HUES48 (cell line): ENCODE measurements around the gene ISM1.
A peak's percentile ranks its signal among the peaks of the same experiment; 100 is the strongest.

Experiments used
- H3K27ac ChIP-seq: one replicate; pipeline ENCODE4 v1.7.0; 2013; ENCODE audit warnings: low read depth, low read length, inconsistent platforms
- H3K27me3 ChIP-seq: 2 replicates; pipeline ENCODE4 v1.6.1; 2013; ENCODE audit warnings: mild to moderate bottlenecking, low read length; ENCODE audit not compliant: control insufficient read depth, insufficient read depth
- H3K36me3 ChIP-seq: 2 replicates; pipeline ENCODE4 v1.6.1; 2013; ENCODE audit warnings: low read length; ENCODE audit not compliant: control insufficient read depth, insufficient read depth
- H3K4me1 ChIP-seq: 2 replicates; pipeline ENCODE4 v1.6.1; 2013; ENCODE audit warnings: mild to moderate bottlenecking, low read length; ENCODE audit not compliant: control insufficient read depth, insufficient read depth
- H3K4me3 ChIP-seq: 2 replicates; pipeline ENCODE4 v1.5.1; 2013; ENCODE audit warnings: mild to moderate bottlenecking, low read depth, low read length
- H3K9ac ChIP-seq: 2 replicates; pipeline ENCODE4 v1.6.1; 2013; ENCODE audit warnings: mild to moderate bottlenecking, low read depth, low read length, moderate library complexity
- H3K9me3 ChIP-seq: 2 replicates; pipeline ENCODE4 v1.6.1; 2013; ENCODE audit warnings: low read length; ENCODE audit not compliant: control insufficient read depth, insufficient read depth

The ISM1 gene

DNA sequence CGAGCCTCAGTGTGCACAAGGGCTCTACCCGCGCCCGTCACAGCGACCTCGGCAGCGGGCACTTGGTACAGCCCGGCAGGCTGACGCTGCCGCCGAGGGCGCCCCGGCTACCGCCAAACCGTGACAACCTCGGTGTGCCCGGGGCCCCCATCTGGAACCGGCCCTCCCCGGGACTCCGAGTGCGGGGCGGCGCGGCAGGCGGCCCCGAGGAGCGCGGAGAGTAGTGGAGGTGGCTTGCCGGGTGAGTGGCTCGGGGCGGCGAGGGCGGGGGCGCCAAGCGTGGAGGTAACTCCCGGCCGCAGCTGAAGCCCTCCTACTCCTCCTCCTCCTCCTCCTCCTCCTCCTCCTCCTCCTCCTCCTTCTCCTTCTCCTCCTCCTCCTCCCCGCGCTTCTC lies at the start of gene ISM1:
ISM1 (plus strand) TSS at position 371 of the 394 bp plus-strand sequence. CDS start 503 bp downstream, outside the sequence.
- Histone ChIP-seq H3K36me3 (no peaks in the 10 kb centered on the region), H3K27ac (no peak within 1 kb of the TSS), H3K9me3 (no peaks in the 10 kb centered on the region), H3K27me3 (peaks cover 68% of the 10 kb centered on the region), H3K4me1 (peaks cover 14% of the 10 kb centered on the region; the same call in 1 of the 2 replicates), H3K9ac (no peak within 1 kb of the TSS), H3K4me3 (peak within 1 kb of the TSS; percentile 78)

DNA sequence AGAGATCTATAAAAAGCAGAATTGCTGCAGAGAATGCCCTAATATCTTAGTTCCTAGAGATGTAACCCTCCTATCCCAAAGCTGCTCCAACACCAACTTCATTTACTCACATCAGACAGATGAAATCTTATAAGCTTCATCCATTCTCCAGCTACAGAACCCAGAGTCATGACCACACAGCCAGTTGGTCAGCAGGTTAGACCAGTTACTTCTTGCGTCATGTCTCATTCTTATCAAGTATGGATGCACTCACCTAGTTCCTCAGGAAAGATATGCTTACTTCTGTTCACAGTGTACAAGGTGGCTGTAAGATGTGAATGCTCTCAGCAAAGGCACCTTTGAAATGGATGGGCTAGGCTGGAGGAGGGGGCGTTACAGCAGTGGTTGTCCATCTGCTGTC lies 47.9 kb upstream of the ISM1 start:
- no peak overlapping the region for H3K9ac ChIP-seq
- no peak overlapping the region for H3K27ac ChIP-seq
- H3K4me3 ChIP-seq = no peak overlapping the region
- no peaks in the 10 kb centered on the region for H3K36me3 ChIP-seq
- H3K9me3 ChIP-seq = no peaks in the 10 kb centered on the region
- no peaks in the 10 kb centered on the region for H3K27me3 ChIP-seq
- no peaks in the 10 kb centered on the region for H3K4me1 ChIP-seq

DNA sequence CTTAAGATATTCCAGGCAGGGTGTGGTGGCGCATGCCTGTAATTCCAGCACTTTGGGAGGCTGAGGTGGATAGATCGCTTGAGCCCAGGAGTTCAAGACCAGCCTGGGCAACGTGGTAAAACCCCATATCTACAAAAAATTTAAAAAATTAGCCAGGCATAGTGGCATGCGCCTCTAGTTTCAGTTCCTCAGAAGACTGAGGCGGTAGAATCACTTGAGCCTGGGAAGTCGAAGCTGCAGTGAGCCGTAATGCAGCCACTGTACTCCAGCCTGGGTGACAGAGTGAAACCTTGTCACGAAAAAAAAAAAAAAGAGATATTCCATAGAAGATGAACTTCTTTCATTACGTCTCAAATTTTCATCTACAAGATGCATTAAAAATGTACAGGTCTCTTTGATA lies 46.7 kb upstream of the ISM1 start:
- no peaks in the 10 kb centered on the region for H3K27me3 ChIP-seq
- H3K36me3 ChIP-seq = no peaks in the 10 kb centered on the region
- H3K9ac ChIP-seq = no peak overlapping the region
- H3K4me3 ChIP-seq = no peak overlapping the region
- H3K4me1 ChIP-seq = no peaks in the 10 kb centered on the region
- H3K9me3 ChIP-seq = no peaks in the 10 kb centered on the region
- no peak overlapping the region for H3K27ac ChIP-seq

- no peaks in the 10 kb centered on the region for H3K27me3 ChIP-seq
- no peak overlapping the region for H3K27ac ChIP-seq
- no peaks in the 10 kb centered on the region for H3K9me3 ChIP-seq
- H3K9ac ChIP-seq = no peak overlapping the region
- H3K4me3 ChIP-seq = no peak overlapping the region
- H3K36me3 ChIP-seq = no peaks in the 10 kb centered on the region
- peaks cover 11% of the 10 kb centered on the region for H3K4me1 ChIP-seq
These were observed 39.8 kb upstream of the ISM1 start for GRCh38 chr20:13180986-13181889.

- no peaks in the 10 kb centered on the region for H3K36me3 ChIP-seq
- peaks cover 18% of the 10 kb centered on the region for H3K4me1 ChIP-seq
- H3K9ac ChIP-seq = no peak overlapping the region
- no peaks in the 10 kb centered on the region for H3K9me3 ChIP-seq
- no peak overlapping the region for H3K4me3 ChIP-seq
- no peaks in the 10 kb centered on the region for H3K27me3 ChIP-seq
- no peak overlapping the region for H3K27ac ChIP-seq
These were observed 38.1 kb upstream of the ISM1 start for GRCh38 chr20:13183005-13183404.

GRCh38 chr20:13186043-13186774 lies 34.9 kb upstream of the ISM1 start:
- H3K4me1 ChIP-seq = peaks cover 23% of the 10 kb centered on the region
- H3K36me3 ChIP-seq = no peaks in the 10 kb centered on the region
- no peaks in the 10 kb centered on the region for H3K9me3 ChIP-seq
- peak overlapping the region; percentile 71 for H3K27ac ChIP-seq
- no peaks in the 10 kb centered on the region for H3K27me3 ChIP-seq
- H3K9ac ChIP-seq = no peak overlapping the region
- no peak overlapping the region; the same call in 1 of the 2 replicates for H3K4me3 ChIP-seq

GRCh38 chr20:13187899-13188298 lies 33.2 kb upstream of the ISM1 start:
- no peaks in the 10 kb centered on the region for H3K9me3 ChIP-seq
- H3K4me3 ChIP-seq = no peak overlapping the region
- no peaks in the 10 kb centered on the region for H3K36me3 ChIP-seq
- peaks cover 25% of the 10 kb centered on the region for H3K4me1 ChIP-seq
- no peaks in the 10 kb centered on the region for H3K27me3 ChIP-seq
- H3K9ac ChIP-seq = no peak overlapping the region
- no peak overlapping the region for H3K27ac ChIP-seq

DNA sequence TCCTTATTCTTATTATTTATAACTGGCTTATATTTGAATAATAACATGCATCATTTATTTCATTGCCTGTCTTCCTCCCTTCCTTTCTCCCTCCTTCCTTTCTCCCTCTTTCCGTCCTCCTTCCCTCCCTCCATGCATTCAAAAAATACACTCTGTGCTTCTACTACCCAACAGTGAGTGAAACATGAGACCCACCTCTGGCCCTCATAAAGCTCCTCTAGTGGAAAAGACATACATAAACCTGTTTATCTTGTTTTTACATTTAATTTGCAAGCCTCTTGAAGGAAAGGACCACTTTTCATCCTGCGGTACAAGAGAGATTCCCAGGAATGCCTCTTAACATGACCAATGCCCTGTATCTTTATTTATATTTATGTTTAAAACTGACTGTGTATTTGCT lies 21.8 kb upstream of the ISM1 start:
- peaks cover 23% of the 10 kb centered on the region for H3K4me1 ChIP-seq
- no peaks in the 10 kb centered on the region for H3K27me3 ChIP-seq
- no peaks in the 10 kb centered on the region for H3K36me3 ChIP-seq
- H3K4me3 ChIP-seq = no peak overlapping the region
- H3K27ac ChIP-seq = no peak overlapping the region
- H3K9ac ChIP-seq = no peak overlapping the region
- H3K9me3 ChIP-seq = no peaks in the 10 kb centered on the region

GRCh38 chr20:13200767-13201500 lies 20.1 kb upstream of the ISM1 start:
- Histone ChIP-seq H3K27ac (peak overlapping the region; percentile 72), H3K9ac (no peak overlapping the region), H3K27me3 (no peaks in the 10 kb centered on the region), H3K36me3 (no peaks in the 10 kb centered on the region), H3K4me1 (peaks cover 23% of the 10 kb centered on the region), H3K4me3 (no peak overlapping the region), H3K9me3 (no peaks in the 10 kb centered on the region)

- H3K4me3 ChIP-seq = no peak overlapping the region
- no peaks in the 10 kb centered on the region for H3K9me3 ChIP-seq
- no peaks in the 10 kb centered on the region for H3K36me3 ChIP-seq
- H3K27me3 ChIP-seq = no peaks in the 10 kb centered on the region
- H3K9ac ChIP-seq = no peak overlapping the region
- peaks cover 23% of the 10 kb centered on the region for H3K4me1 ChIP-seq
- H3K27ac ChIP-seq = no peak overlapping the region
These were observed 18.5 kb upstream of the ISM1 start for GRCh38 chr20:13202565-13202964.
